HepG2 (cell line): ENCODE measurements around the gene PPP2R5D. TPM values are rescaled to one million over a fixed set of nuclear protein-coding genes. Genes with fewer than 3 reads are reported as not detected.

Source experiments
- ASH2L ChIP-seq: fragments of 300-600, 200-600 bp; sonication (generic); IDR thresholded peaks from 2 replicates; pipeline ENCODE4 v1.7.0; 2017; ENCODE audit warnings: low read depth, mild to moderate bottlenecking, moderate library complexity, mixed read lengths, low read length; ENCODE audit not compliant: insufficient read length
- CBFB ChIP-seq: sonication (generic); formaldehyde crosslinking; IDR thresholded peaks from 2 replicates; pipeline ENCODE4 v1.4.0; 2020; ENCODE audit warnings: missing genetic modification reagents
- HDAC1 ChIP-seq: sonication (generic); formaldehyde crosslinking; IDR thresholded peaks from 2 replicates; pipeline ENCODE4 v1.5.1; 2020; ENCODE audit warnings: mild to moderate bottlenecking, missing genetic modification reagents
- HMG20B ChIP-seq: conservative IDR thresholded peaks from 2 replicates; pipeline ENCODE4 v1.6.1; 2016; ENCODE audit warnings: missing genetic modification reagents, missing compliant biosample characterization
- HOXA3 ChIP-seq: sonication (generic); formaldehyde crosslinking; IDR thresholded peaks from 2 replicates; pipeline ENCODE4 v1.5.0; 2020; ENCODE audit warnings: missing genetic modification reagents
- JDP2 ChIP-seq: sonication (generic); formaldehyde crosslinking; IDR thresholded peaks from 2 replicates; pipeline ENCODE4 v1.8.1; 2022; ENCODE audit warnings: missing genetic modification reagents, borderline replicate concordance
- MED1 ChIP-seq: sonication (generic); formaldehyde crosslinking; IDR thresholded peaks from 2 replicates; pipeline ENCODE4 v1.4.0; 2020; ENCODE audit warnings: missing genetic modification reagents
- MYC ChIP-seq: sonication (generic); formaldehyde crosslinking; IDR thresholded peaks from 2 replicates; pipeline ENCODE4 v1.9.0; 2021; ENCODE audit warnings: missing genetic modification reagents, borderline replicate concordance
- NFKBIZ ChIP-seq: IDR thresholded peaks from 2 replicates; pipeline ENCODE4 v1.6.1; 2018; ENCODE audit warnings: missing genetic modification reagents, missing compliant biosample characterization
- SPEN ChIP-seq: sonication (generic); formaldehyde crosslinking; IDR thresholded peaks from 2 replicates; pipeline ENCODE4 v1.5.1; 2020; ENCODE audit warnings: low read depth, mild to moderate bottlenecking, missing genetic modification reagents
- SUZ12 ChIP-seq: fragments of 150-350 bp; IDR thresholded peaks from 2 replicates; pipeline ENCODE4 v1.6.1; 2014; ENCODE audit warnings: low read depth, low read length
- TARDBP ChIP-seq: sonication (generic); formaldehyde crosslinking; IDR thresholded peaks from 2 replicates; pipeline ENCODE4 v1.8.0; 2022; ENCODE audit warnings: mild to moderate bottlenecking, missing genetic modification reagents
- TBL1XR1 ChIP-seq: fragments of 150-350 bp; IDR thresholded peaks from 2 replicates; pipeline ENCODE4 v1.6.1; 2014; ENCODE audit warnings: borderline replicate concordance, low read length; ENCODE audit not compliant: partially characterized antibody
- ZNF143 ChIP-seq: sonication (generic); formaldehyde crosslinking; IDR thresholded peaks from 2 replicates; pipeline ENCODE4 v1.4.0; 2020; ENCODE audit warnings: missing genetic modification reagents
- ZNF160 ChIP-seq: sonication (generic); formaldehyde crosslinking; IDR thresholded peaks from 2 replicates; pipeline ENCODE4 v1.8.0; 2022; ENCODE audit warnings: mild to moderate bottlenecking, inconsistent platforms, missing genetic modification reagents
- ZNF207 ChIP-seq: fragments of 450-650 bp; IDR thresholded peaks from 2 replicates; pipeline ENCODE4 v1.6.1; 2016; ENCODE audit warnings: antibody characterized with exemption, borderline replicate concordance
- ZNF235 ChIP-seq: sonication (generic); formaldehyde crosslinking; IDR thresholded peaks from 2 replicates; pipeline ENCODE4 v1.8.1; 2023; ENCODE audit warnings: mild to moderate bottlenecking, missing genetic modification reagents, borderline replicate concordance
- ZNF292 ChIP-seq: sonication (generic); formaldehyde crosslinking; IDR thresholded peaks from 2 replicates; pipeline ENCODE4 v1.8.1; 2022; ENCODE audit warnings: mild to moderate bottlenecking, low read depth, missing genetic modification reagents, borderline replicate concordance
- ZNF431 ChIP-seq: sonication (generic); formaldehyde crosslinking; IDR thresholded peaks from 2 replicates; pipeline ENCODE4 v1.9.0; 2022; ENCODE audit warnings: missing genetic modification reagents, low read depth, mild to moderate bottlenecking, borderline replicate concordance
- ZNF556 ChIP-seq: sonication (generic); formaldehyde crosslinking; IDR thresholded peaks from 2 replicates; pipeline ENCODE4 v1.4.0; 2020; ENCODE audit warnings: mild to moderate bottlenecking, missing genetic modification reagents, borderline replicate concordance
- ZNF557 ChIP-seq: sonication (generic); formaldehyde crosslinking; IDR thresholded peaks from 2 replicates; pipeline ENCODE4 v1.4.0; 2020; ENCODE audit warnings: missing genetic modification reagents
- ZNF607 ChIP-seq: sonication (generic); formaldehyde crosslinking; IDR thresholded peaks from 2 replicates; pipeline ENCODE4 v1.5.1; 2020; ENCODE audit warnings: missing genetic modification reagents, mild to moderate bottlenecking, borderline replicate concordance
- ZNF775 ChIP-seq: sonication (generic); formaldehyde crosslinking; IDR thresholded peaks from 2 replicates; pipeline ENCODE4 v1.4.0; 2020; ENCODE audit warnings: missing genetic modification reagents, mild to moderate bottlenecking, moderate library complexity, borderline replicate concordance
- ZNF792 ChIP-seq: IDR thresholded peaks from 2 replicates; pipeline ENCODE4 v1.6.1; 2016
- ZNF839 ChIP-seq: sonication (generic); formaldehyde crosslinking; IDR thresholded peaks from 2 replicates; pipeline ENCODE4 v1.4.0; 2020; ENCODE audit warnings: missing genetic modification reagents, mild to moderate bottlenecking, borderline replicate concordance
- polyA plus RNA-seq, 8 experiments: library from polyadenylated mRNA; depleted of rRNA in 3 of 8; stranded (reverse) in 7 of 8; unstranded in 1 of 8; fragments of >200 nt; fragmentation: Illumina TruSeq in 4 of 8; extraction: Trizol in 4 of 8; gene quantifications; 2 replicates each; pipeline versions ENCODE4 v1.2.1 to v1.2.3, GENCODE V29; 2011 to 2016; ENCODE audit warnings: low read depth in 4 of 8, missing spikeins in 1 of 8, mixed read lengths in 1 of 8; ENCODE audit not compliant: insufficient read depth in 1 of 8
- total RNA-seq, 5 experiments: library from RNA; depleted of rRNA; stranded (reverse); fragments of >200 nt; fragmentation: Illumina TruSeq; extraction: Trizol; gene quantifications; 2 replicates each; pipeline ENCODE4 v1.2.3, GENCODE V29; 2016; ENCODE audit warnings: low read depth in 1 of 5
- TF ChIP-seq, protein P1 (sequence below): sonication (generic); formaldehyde crosslinking; conservative IDR thresholded peaks from 2 replicates; pipeline ENCODE4 v1.8.0; 2022; ENCODE audit warnings: low read depth, missing genetic modification reagents
- TF ChIP-seq, protein P2 (sequence below): IDR thresholded peaks from 2 replicates; pipeline ENCODE4 v1.6.1; 2016; ENCODE audit warnings: mild to moderate bottlenecking

PPP2R5D gene
- total and polyA plus RNA-seq, 2 of the 13 experiments (the other 11 are each of a cell fraction or from before 2014, with no cell fraction given) = 53.7 to 60.4 TPM

DNA sequence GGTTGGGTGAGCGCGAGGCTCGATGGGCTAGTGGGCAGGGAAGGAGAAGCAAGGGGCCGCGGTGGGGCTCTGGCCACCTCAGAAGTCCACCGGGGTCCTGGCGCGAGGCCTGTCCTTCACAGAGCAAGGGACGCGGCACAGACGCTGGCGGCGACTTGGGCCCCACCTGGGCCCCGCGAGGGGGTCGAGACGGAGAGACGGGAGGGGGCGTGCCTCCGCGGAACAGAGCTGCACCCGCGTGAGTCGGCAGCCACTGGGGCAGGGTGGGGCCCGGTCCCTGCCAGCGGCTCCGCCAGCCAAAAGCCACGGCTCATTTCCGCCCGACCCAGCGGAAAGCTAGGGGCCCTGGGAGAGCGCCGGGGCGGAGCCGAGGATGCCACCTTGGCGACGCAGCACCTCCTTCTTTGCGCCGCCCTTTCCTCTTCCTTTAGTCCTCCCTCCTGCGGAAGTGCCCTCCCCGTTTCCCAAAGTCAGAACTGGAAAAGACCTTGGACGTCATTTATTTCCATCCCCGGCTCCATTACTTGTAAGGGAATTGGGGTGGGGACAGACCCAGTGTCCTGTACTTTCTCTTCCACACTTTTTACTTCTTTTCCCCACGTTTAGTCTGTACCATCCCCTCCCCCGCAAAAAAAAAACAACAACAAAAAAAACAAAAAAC lies 69.3 kb downstream of the PPP2R5D start, which contains the start of gene CUL7 (continued):
- TF ChIP-seq TARDBP (CRISPR knock-in tag) = peak; percentile 95
- peak; percentile 97 for TF ChIP-seq HDAC1 (CRISPR knock-in tag)
- TF ChIP-seq ZNF143 (CRISPR knock-in tag) = peak; percentile 73
- no peak for TF ChIP-seq TBL1XR1
- TF ChIP-seq JDP2 (CRISPR knock-in tag) = no peak
- no peak for TF ChIP-seq ZNF839 (CRISPR knock-in tag)
- 0 out of 2 replicates have a peak, but pooled peaks have one; percentile 45 for TF ChIP-seq ZNF292 (CRISPR knock-in tag)
- TF ChIP-seq ZNF431 = peak; percentile 84; the same call in 1 of the 2 replicates
- peak; percentile 95 for TF ChIP-seq ZNF556 (CRISPR knock-in tag)
- TF ChIP-seq ASH2L = peak; percentile 83
- TF ChIP-seq ZNF792 (CRISPR knock-in tag) = peak; percentile 56; the same call in 1 of the 2 replicates
- TF ChIP-seq ZNF207 = no peak
- peak; percentile 69; the same call in 1 of the 2 replicates for TF ChIP-seq NFKBIZ (CRISPR knock-in tag)
- TF ChIP-seq ZNF235 (CRISPR knock-in tag) = no peak
- 0 out of 2 replicates have a peak, but pooled peaks have one; percentile 58 for TF ChIP-seq ZNF775 (CRISPR knock-in tag)
- peak; percentile 88 for TF ChIP-seq HOXA3 (CRISPR knock-in tag)
- TF ChIP-seq ZNF160 (CRISPR knock-in tag) = 0 out of 2 replicates have a peak, but pooled peaks have one; percentile 48
- TF ChIP-seq ZNF557 (CRISPR knock-in tag) = peak; percentile 70
- TF ChIP-seq, protein P1, sequence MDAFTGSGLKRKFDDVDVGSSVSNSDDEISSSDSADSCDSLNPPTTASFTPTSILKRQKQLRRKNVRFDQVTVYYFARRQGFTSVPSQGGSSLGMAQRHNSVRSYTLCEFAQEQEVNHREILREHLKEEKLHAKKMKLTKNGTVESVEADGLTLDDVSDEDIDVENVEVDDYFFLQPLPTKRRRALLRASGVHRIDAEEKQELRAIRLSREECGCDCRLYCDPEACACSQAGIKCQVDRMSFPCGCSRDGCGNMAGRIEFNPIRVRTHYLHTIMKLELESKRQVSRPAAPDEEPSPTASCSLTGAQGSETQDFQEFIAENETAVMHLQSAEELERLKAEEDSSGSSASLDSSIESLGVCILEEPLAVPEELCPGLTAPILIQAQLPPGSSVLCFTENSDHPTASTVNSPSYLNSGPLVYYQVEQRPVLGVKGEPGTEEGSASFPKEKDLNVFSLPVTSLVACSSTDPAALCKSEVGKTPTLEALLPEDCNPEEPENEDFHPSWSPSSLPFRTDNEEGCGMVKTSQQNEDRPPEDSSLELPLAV (CRISPR knock-in tag) = no peak
- TF ChIP-seq MYC (CRISPR knock-in tag) = peak; percentile 90; the same call in 1 of the 2 replicates
- peak; percentile 88 for TF ChIP-seq SPEN (CRISPR knock-in tag)
- TF ChIP-seq, protein P2, sequence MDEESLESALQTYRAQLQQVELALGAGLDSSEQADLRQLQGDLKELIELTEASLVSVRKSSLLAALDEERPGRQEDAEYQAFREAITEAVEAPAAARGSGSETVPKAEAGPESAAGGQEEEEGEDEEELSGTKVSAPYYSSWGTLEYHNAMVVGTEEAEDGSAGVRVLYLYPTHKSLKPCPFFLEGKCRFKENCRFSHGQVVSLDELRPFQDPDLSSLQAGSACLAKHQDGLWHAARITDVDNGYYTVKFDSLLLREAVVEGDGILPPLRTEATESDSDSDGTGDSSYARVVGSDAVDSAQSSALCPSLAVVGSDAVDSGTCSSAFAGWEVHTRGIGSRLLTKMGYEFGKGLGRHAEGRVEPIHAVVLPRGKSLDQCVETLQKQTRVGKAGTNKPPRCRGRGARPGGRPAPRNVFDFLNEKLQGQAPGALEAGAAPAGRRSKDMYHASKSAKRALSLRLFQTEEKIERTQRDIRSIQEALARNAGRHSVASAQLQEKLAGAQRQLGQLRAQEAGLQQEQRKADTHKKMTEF (CRISPR knock-in tag) = peak; percentile 99
- no peak; the same call in 1 of the 2 replicates for TF ChIP-seq HMG20B
- TF ChIP-seq ZNF607 = peak; percentile 94
- TF ChIP-seq CBFB (CRISPR knock-in tag) = peak; percentile 94
- peak; percentile 87 for TF ChIP-seq MED1 (CRISPR knock-in tag)
- no peak for TF ChIP-seq SUZ12
